Measurements from ENCODE around the gene GPAT3.

The GPAT3 gene

DNA sequence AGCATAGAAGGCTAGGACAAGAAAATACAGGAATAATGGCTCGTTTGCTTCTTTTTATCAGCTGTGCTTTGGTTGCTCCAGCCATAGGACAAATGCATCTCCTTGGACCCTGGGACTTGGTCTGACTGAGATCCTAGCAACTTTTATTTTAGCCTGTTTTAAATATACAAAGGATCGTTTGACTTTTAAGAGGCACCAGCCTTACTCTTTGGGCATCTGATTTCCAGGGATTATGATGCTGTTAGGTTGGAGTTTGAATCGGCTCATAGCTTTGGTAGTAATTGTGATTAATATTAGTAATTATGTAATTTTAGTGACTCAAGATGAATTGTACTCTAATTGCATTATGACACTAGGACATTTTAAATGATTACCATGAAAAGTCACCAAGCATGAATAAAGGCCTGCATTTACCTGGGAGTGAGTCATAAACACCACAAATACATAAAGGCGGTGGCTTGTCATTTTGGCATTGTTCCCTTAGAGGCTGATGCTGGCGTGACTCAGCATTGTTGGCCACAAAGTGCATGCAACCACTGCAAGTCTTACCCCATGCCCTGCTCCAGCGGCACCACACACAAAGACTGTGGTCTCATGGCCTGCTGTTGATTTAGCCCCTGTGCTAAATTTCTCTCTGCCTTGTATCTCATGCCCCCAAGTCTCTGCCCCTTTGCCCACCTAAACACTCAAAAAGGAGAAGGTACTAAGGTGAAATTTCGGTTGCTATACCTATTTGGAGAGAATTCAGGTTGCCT, 12.4 kb downstream of the GPAT3 start:
- no peak overlapping the region for H3K4me3 ChIP-seq (ENCODE audit: low read depth, low read length)
- DNase-seq (ENCODE audit: low read depth), result peak; percentile 96
- TF ChIP-seq MYC (IDR thresholded peaks at IDR 0.05; ENCODE audit: low read depth, low read length) (peak; percentile 83), POLR2A (IDR thresholded peaks at IDR 0.05; ENCODE audit: extremely low read depth, insufficient read length) (no peak)
- TF ChIP-seq, protein P1, sequence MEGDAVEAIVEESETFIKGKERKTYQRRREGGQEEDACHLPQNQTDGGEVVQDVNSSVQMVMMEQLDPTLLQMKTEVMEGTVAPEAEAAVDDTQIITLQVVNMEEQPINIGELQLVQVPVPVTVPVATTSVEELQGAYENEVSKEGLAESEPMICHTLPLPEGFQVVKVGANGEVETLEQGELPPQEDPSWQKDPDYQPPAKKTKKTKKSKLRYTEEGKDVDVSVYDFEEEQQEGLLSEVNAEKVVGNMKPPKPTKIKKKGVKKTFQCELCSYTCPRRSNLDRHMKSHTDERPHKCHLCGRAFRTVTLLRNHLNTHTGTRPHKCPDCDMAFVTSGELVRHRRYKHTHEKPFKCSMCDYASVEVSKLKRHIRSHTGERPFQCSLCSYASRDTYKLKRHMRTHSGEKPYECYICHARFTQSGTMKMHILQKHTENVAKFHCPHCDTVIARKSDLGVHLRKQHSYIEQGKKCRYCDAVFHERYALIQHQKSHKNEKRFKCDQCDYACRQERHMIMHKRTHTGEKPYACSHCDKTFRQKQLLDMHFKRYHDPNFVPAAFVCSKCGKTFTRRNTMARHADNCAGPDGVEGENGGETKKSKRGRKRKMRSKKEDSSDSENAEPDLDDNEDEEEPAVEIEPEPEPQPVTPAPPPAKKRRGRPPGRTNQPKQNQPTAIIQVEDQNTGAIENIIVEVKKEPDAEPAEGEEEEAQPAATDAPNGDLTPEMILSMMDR (IDR thresholded peaks at IDR 0.05; ENCODE audit: low read depth, low read length), result no peak
- TF ChIP-seq, protein P2, sequence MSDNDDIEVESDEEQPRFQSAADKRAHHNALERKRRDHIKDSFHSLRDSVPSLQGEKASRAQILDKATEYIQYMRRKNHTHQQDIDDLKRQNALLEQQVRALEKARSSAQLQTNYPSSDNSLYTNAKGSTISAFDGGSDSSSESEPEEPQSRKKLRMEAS (IDR thresholded peaks at IDR 0.05; ENCODE audit: low read depth, low read length), result peak; percentile 61

DNA sequence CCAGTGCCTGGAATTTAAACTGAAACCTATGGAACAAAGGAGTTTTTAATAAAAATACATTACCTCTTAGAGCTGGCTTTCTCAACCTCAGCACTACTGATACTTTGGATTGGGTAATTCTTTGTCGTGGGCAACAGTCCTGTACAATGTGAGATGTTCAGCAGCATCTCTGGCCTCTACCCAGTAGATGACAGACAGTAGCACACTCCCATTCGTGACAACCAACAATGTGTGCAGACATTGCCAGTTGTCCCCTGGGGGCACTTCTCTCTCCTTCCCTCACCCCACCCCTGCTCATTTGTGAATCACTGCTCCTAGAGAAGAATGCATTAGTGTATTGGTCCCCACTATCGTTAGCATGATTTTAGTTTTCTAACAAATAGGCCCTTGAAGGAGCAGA, 16.2 kb downstream of the GPAT3 start:
- H3K4me3 ChIP-seq (ENCODE audit: low read depth, low read length), result no peak overlapping the region
- TF ChIP-seq, protein P1 (IDR thresholded peaks at IDR 0.05; ENCODE audit: low read depth, low read length), result no peak
- TF ChIP-seq, protein P2 (IDR thresholded peaks at IDR 0.05; ENCODE audit: low read depth, low read length), result no peak
- peak; percentile 59 for DNase-seq (ENCODE audit: low read depth)

DNA sequence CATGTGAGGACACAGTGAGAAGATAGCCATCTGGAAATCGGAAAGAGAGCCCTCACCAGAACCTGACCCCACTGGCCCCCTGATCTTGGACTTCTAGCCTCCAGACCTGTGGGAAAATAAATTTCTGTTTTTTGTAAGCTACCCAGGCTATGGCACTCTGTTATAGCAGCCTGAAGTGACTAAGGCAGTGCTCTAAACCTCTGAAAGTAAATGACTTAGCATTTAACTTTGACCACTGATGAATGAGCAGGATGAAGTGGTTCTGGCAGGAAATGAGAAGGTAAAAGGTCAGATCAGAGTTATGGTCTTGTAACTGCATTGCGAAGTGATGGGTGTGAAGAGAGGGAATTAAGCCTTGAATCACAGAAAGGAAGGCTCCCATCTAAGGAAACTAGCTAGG, 17.0 kb downstream of the GPAT3 start:
- H3K4me3 ChIP-seq (ENCODE audit: low read depth, low read length), result no peak overlapping the region
- TF ChIP-seq, protein P1 (IDR thresholded peaks at IDR 0.05; ENCODE audit: low read depth, low read length), result no peak
- TF ChIP-seq, protein P2 (IDR thresholded peaks at IDR 0.05; ENCODE audit: low read depth, low read length), result no peak
- TF ChIP-seq MYC (IDR thresholded peaks at IDR 0.05; ENCODE audit: low read depth, low read length) (no peak), POLR2A (IDR thresholded peaks at IDR 0.05; ENCODE audit: extremely low read depth, insufficient read length) (no peak)
- peak; percentile 77 for DNase-seq (ENCODE audit: low read depth)

DNA sequence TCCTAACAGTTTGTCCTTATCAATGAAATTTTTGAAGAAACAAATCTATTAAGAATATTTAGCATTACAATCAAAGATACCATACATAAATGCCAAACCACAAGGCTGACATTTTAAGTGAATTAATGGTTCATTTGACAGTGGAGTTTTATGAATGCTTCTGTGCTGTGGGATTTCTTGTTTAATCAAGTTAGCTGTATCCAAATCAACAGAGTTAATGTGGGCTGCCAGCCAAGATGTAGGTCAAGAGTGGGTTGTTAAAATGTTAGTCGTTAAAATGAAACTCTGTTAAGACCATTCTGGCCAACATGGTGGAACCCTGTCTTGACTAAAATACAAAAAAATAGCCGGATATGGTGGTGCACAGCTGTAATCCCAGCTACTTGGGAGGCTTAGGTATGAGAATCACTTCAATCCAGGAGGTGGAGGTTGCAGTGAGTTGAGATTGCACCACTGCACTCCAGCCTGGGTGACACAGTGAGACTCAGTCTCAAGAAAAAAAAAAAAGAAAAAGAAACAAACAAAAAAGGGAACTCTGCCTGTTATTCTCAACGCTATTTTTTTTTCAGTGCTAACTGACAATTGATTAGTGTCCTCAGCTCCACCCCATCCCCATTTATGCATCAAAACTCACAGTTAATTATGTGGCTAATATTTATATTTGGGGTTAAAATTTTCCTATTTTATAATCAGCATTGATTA, 20.2 kb downstream of the GPAT3 start:
- no peak overlapping the region for H3K4me3 ChIP-seq (ENCODE audit: low read depth, low read length)
- TF ChIP-seq, protein P1 (IDR thresholded peaks at IDR 0.05; ENCODE audit: low read depth, low read length), result no peak
- TF ChIP-seq MYC (IDR thresholded peaks at IDR 0.05; ENCODE audit: low read depth, low read length), result no peak
- TF ChIP-seq, protein P2 (IDR thresholded peaks at IDR 0.05; ENCODE audit: low read depth, low read length), result no peak
- TF ChIP-seq POLR2A (IDR thresholded peaks at IDR 0.05; ENCODE audit: extremely low read depth, insufficient read length), result no peak
- DNase-seq (ENCODE audit: low read depth), result peak; percentile 38

DNA sequence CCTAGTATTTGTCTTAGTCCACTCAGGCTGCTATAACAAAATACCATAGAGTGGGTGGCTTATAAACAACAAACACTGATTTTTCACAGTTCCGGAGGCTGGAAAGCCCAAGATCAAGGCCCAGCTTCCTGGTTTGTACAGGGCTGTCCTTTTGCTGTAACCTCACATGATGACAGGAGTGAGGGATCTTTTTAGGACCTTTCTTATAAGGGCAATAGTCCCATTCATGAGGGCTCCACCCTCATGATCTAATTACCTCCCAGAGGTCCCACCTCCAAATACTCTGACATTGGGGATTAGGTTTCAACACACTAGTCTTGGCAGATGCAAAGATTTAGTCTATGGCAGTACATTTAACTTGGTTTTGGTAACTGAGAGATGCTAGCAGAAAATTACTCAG, 20.9 kb downstream of the GPAT3 start:
- no peak overlapping the region for H3K4me3 ChIP-seq (ENCODE audit: low read depth, low read length)
- no peak for TF ChIP-seq POLR2A (IDR thresholded peaks at IDR 0.05; ENCODE audit: extremely low read depth, insufficient read length)
- TF ChIP-seq, protein P2 (IDR thresholded peaks at IDR 0.05; ENCODE audit: low read depth, low read length), result no peak
- TF ChIP-seq MYC (IDR thresholded peaks at IDR 0.05; ENCODE audit: low read depth, low read length), result no peak
- TF ChIP-seq, protein P1 (IDR thresholded peaks at IDR 0.05; ENCODE audit: low read depth, low read length), result no peak
- DNase-seq (ENCODE audit: low read depth), result no peak

Measured in NB4 (cell line).